Liver (tissue), 9 donors: ENCODE results near the gene ATP6V0E1. TPM values are rescaled to one million over a fixed set of nuclear protein-coding genes. Genes with fewer than 3 reads are reported as not detected.

Experiments used
- DNase-seq: peaks from one replicate; pipeline ENCODE4 v3.0.0-alpha.2; 2017; ENCODE audit warnings: low spot score
- H3K27ac ChIP-seq, 2 donors: one replicate each; pipeline ENCODE4 v1.7.0; 2013; ENCODE audit warnings: inconsistent platforms in 2 of 2, low read length in 2 of 2, control low read depth in 1 of 2, low read depth in 1 of 2, mild to moderate bottlenecking in 1 of 2
- H3K27me3 ChIP-seq, 4 donors: one replicate each; pipeline versions ENCODE4 v1.6.1 to v1.7.0; 2013; ENCODE audit warnings: low read length in 3 of 4, inconsistent platforms in 1 of 4, mild to moderate bottlenecking in 1 of 4, moderate library complexity in 1 of 4; ENCODE audit not compliant: control insufficient read depth in 4 of 4, insufficient read depth in 4 of 4
- H3K36me3 ChIP-seq, 4 donors: one replicate each; pipeline versions ENCODE4 v1.6.1 to v1.7.0; 2013; ENCODE audit warnings: low read length in 3 of 4, mild to moderate bottlenecking in 3 of 4, low read depth in 1 of 4, moderate library complexity in 1 of 4; ENCODE audit not compliant: control insufficient read depth in 4 of 4, insufficient read depth in 3 of 4
- H3K4me1 ChIP-seq, 4 donors: one replicate each; pipeline versions ENCODE4 v1.6.1 to v1.7.0; 2013; ENCODE audit warnings: low read length in 3 of 4, mild to moderate bottlenecking in 3 of 4, moderate library complexity in 1 of 4; ENCODE audit not compliant: control insufficient read depth in 4 of 4, insufficient read depth in 4 of 4
- H3K4me3 ChIP-seq, 3 donors: one replicate each; pipeline versions ENCODE4 v1.6.1 to v1.7.0; 2013; ENCODE audit warnings: low read length in 3 of 3, control low read depth in 1 of 3, low read depth in 1 of 3, mild to moderate bottlenecking in 1 of 3
- H3K9ac ChIP-seq, 2 donors: one replicate each; pipeline ENCODE4 v1.7.0; 2013; ENCODE audit warnings: low read length in 2 of 2, mild to moderate bottlenecking in 2 of 2, moderate library complexity in 2 of 2, control low read depth in 1 of 2, low read depth in 1 of 2
- H3K9me3 ChIP-seq, 4 donors: one replicate each; pipeline versions ENCODE4 v1.6.1 to v1.7.0; 2013; ENCODE audit warnings: low read length in 3 of 4; ENCODE audit not compliant: control insufficient read depth in 4 of 4
- ATF3 ChIP-seq: IDR thresholded peaks from 2 replicates; pipeline ENCODE4 v1.6.1; 2016; ENCODE audit warnings: antibody characterized with exemption
- CTCF ChIP-seq: fragments of 150-350 bp; IDR thresholded peaks from 2 replicates; pipeline ENCODE4 v1.5.1; 2017; ENCODE audit warnings: improper control_type of control experiment, low read depth, low read length; ENCODE audit not compliant: missing input control
- EGR1 ChIP-seq, 2 donors: IDR thresholded peaks; 2 replicates each; pipeline ENCODE4 v1.6.1; 2016 to 2018; ENCODE audit warnings: antibody characterized with exemption in 2 of 2, low read depth in 2 of 2
- FOXA1 ChIP-seq: IDR thresholded peaks from 2 replicates; pipeline ENCODE4 v1.6.1; 2016; ENCODE audit warnings: antibody characterized with exemption
- FOXA2 ChIP-seq: IDR thresholded peaks from 2 replicates; pipeline ENCODE4 v1.6.1; 2016; ENCODE audit warnings: antibody characterized with exemption
- GABPA ChIP-seq, 2 donors: IDR thresholded peaks in 1 of 2; conservative IDR thresholded peaks in 1 of 2; 2 replicates each; pipeline ENCODE4 v1.6.1; 2016; ENCODE audit warnings: antibody characterized with exemption in 2 of 2, mild to moderate bottlenecking in 1 of 2, moderate library complexity in 1 of 2
- HNF4A ChIP-seq, 2 donors: conservative IDR thresholded peaks; 2 replicates each; pipeline ENCODE4 v1.6.1; 2016; ENCODE audit warnings: antibody characterized with exemption in 2 of 2, mild to moderate bottlenecking in 2 of 2
- HNF4G ChIP-seq: IDR thresholded peaks from 2 replicates; pipeline ENCODE4 v1.6.1; 2016; ENCODE audit warnings: antibody characterized with exemption
- JUND ChIP-seq, 2 donors: IDR thresholded peaks; 2 replicates each; pipeline ENCODE4 v1.6.1; 2016; ENCODE audit warnings: antibody characterized with exemption in 2 of 2
- MAX ChIP-seq: IDR thresholded peaks from 2 replicates; pipeline ENCODE4 v1.6.1; 2016; ENCODE audit warnings: antibody characterized with exemption
- NR2F2 ChIP-seq: IDR thresholded peaks from 2 replicates; pipeline ENCODE4 v1.6.1; 2016; ENCODE audit warnings: antibody characterized with exemption
- RAD21 ChIP-seq, 2 donors: IDR thresholded peaks; 2 replicates each; pipeline ENCODE4 v1.6.1; 2016; ENCODE audit warnings: antibody characterized with exemption in 2 of 2, mild to moderate bottlenecking in 2 of 2
- REST ChIP-seq: IDR thresholded peaks from 2 replicates; pipeline ENCODE4 v1.6.1; 2016; ENCODE audit warnings: antibody characterized with exemption, mild to moderate bottlenecking
- TAF1 ChIP-seq: conservative IDR thresholded peaks from 2 replicates; pipeline ENCODE4 v1.6.1; 2016; ENCODE audit warnings: antibody characterized with exemption, mild to moderate bottlenecking
- YY1 ChIP-seq: IDR thresholded peaks from 2 replicates; pipeline ENCODE4 v1.6.1; 2016; ENCODE audit warnings: antibody characterized with exemption, mild to moderate bottlenecking
- ZBTB33 ChIP-seq: IDR thresholded peaks from 2 replicates; pipeline ENCODE4 v1.6.1; 2016; ENCODE audit warnings: antibody characterized with exemption
- WGBS: extraction: QIAGEN DNeasy Blood & Tissue Kit; methylation state at CpG from one replicate; pipeline ENCODE4 v1.1.7; 2013; 5-methylcytosine and 5-hydroxymethylcytosine counted together
- polyA plus RNA-seq, 2 donors: library from polyadenylated mRNA; stranded (reverse) in 1 of 2; unstranded in 1 of 2; fragments of 200-250 nt in 1 of 2; fragments of >200 nt in 1 of 2; fragmentation: Nextera tagmentation in 1 of 2; extraction: Ambion mirVana in 1 of 2; gene quantifications; one replicate each; pipeline versions ENCODE4 v1.2.1 to v1.2.3, GENCODE V29; 2013 to 2015
- total RNA-seq, 2 donors: library from RNA; depleted of rRNA; stranded (reverse); fragments of >200 nt; gene quantifications; one replicate each; pipeline ENCODE4 v1.2.3, GENCODE V29; 2014
- donor health status: healthy.
- donor health status: healthy.
- donor health status: healthy.
- donor health status: healthy.
- donor health status: healthy.

ATP6V0E1 gene
- total and polyA plus RNA-seq, 4 donors: 56.6 to 396 (median 111) TPM

GRCh38 chr5:173018358-173018757, 34.8 kb downstream of the ATP6V0E1 start:
- H3K27ac ChIP-seq: no peak overlapping the region
- H3K9ac ChIP-seq: no peak overlapping the region
- H3K36me3 ChIP-seq: peaks cover 0 to 10% (median 9%) of the 10 kb centered on the region in 4 donors
- peaks cover 4 to 18% (median 10%) of the 10 kb centered on the region in 4 donors for H3K4me1 ChIP-seq
- no peak overlapping the region for H3K4me3 ChIP-seq
- H3K9me3 ChIP-seq: no peaks in the 10 kb centered on the region
- H3K27me3 ChIP-seq: no peaks in the 10 kb centered on the region
- 86% methylated on average over 4 of the region's 4 CpGs for WGBS
- DNase-seq: no peak
- TF ChIP-seq TAF1 (no peak), HNF4A (conservative IDR thresholded peaks at IDR 0.05) (no peak), FOXA2 (no peak), REST (no peak), GABPA (IDR thresholded peaks at IDR 0.05 in 1 of 2, conservative IDR thresholded peaks at IDR 0.05 in 1 of 2) (no peak), ZBTB33 (no peak), EGR1 (IDR thresholded peaks at IDR 0.05; ENCODE audit: low read depth in 2 of 2) (no peak), MAX (no peak), JUND (IDR thresholded peaks at IDR 0.05) (no peak), RAD21 (IDR thresholded peaks at IDR 0.05) (no peak), FOXA1 (no peak), ATF3 (no peak)

- H3K9ac ChIP-seq: no peak overlapping the region
- peaks cover 0 to 10% (median 9%) of the 10 kb centered on the region in 4 donors for H3K36me3 ChIP-seq
- 84% methylated on average over 5 of the region's 5 CpGs for WGBS
- H3K4me3 ChIP-seq: no peak overlapping the region
- H3K27me3 ChIP-seq: no peaks in the 10 kb centered on the region
- H3K27ac ChIP-seq: no peak overlapping the region
- TF ChIP-seq NR2F2 (no peak), ZBTB33 (no peak), HNF4G (no peak), JUND (IDR thresholded peaks at IDR 0.05) (no peak), CTCF (no peak), GABPA (IDR thresholded peaks at IDR 0.05 in 1 of 2, conservative IDR thresholded peaks at IDR 0.05 in 1 of 2) (no peak), HNF4A (conservative IDR thresholded peaks at IDR 0.05) (no peak), RAD21 (IDR thresholded peaks at IDR 0.05) (no peak), MAX (no peak), YY1 (no peak), EGR1 (IDR thresholded peaks at IDR 0.05; ENCODE audit: low read depth in 2 of 2) (no peak), TAF1 (no peak)
- peaks cover 4 to 16% (median 10%) of the 10 kb centered on the region in 4 donors for H3K4me1 ChIP-seq
- no peaks in the 10 kb centered on the region for H3K9me3 ChIP-seq
- DNase-seq: no peak
Observed at GRCh38 chr5:173020154-173020581, 36.6 kb downstream of the ATP6V0E1 start.
